GM19324 (cell line): ENCODE results near the gene TPRG1L.
A peak's percentile ranks its signal among the peaks of the same experiment; 100 is the strongest.

Experiments
- ATAC-seq: cut with Tn5 transposase; IDR thresholded peaks from one replicate; pipeline ENCODE4 v1.9.1; 2021; ENCODE audit warnings: mild to moderate bottlenecking, moderate library complexity; ENCODE audit not compliant: unreplicated experiment, low FRiP score

The TPRG1L gene

GRCh38 chr1:3676581-3677470, 52.0 kb downstream of the TPRG1L start:
- ATAC-seq = peak; percentile 57

- peak; percentile 10 for ATAC-seq
Observed at GRCh38 chr1:3677484-3677883, 52.7 kb downstream of the TPRG1L start.

GRCh38 chr1:3678361-3679097, 53.7 kb downstream of the TPRG1L start:
- ATAC-seq = no peak

- ATAC-seq = no peak
Observed at GRCh38 chr1:3679098-3679555, 54.3 kb downstream of the TPRG1L start.
